ENCODE results near the gene ASB5. TPM values are rescaled to one million over a fixed set of nuclear protein-coding genes. Genes with fewer than 3 reads are reported as not detected.

Gene ASB5
- polyA plus RNA-seq, 1 donor (not counting 4 experiments of a cell fraction or from before 2014, with no cell fraction given): not detected

GRCh38 chr4:176210101-176210500 lies 58.9 kb downstream of the ASB5 start:
- no peaks in the 10 kb centered on the region for H3K9me1 ChIP-seq (ENCODE audit: control insufficient read depth, extremely low read depth, insufficient read depth, low read length)
- H3K27me3 ChIP-seq (ENCODE audit: control insufficient read depth, extremely low read depth, insufficient read depth, low read length): peaks cover 11% of the 10 kb centered on the region
- FAIRE-seq (no peak), DNase-seq (ENCODE audit: low read depth, low spot score) (no peak)
- no peak overlapping the region for H3K9ac ChIP-seq (ENCODE audit: control insufficient read depth, extremely low read depth, insufficient read depth, low read length)
- TF ChIP-seq CTCF (optimal IDR thresholded peaks at IDR 0.05 in 1 of 3, IDR thresholded peaks at IDR 0.05 in 1 of 3, conservative IDR thresholded peaks at IDR 0.05 in 1 of 3; ENCODE audit: extremely low read depth in 1 of 3, insufficient read depth in 2 of 3, low read length in 3 of 3) (no peak), EZH2 (IDR thresholded peaks at IDR 0.05; ENCODE audit: low read length) (no peak)
- no peak overlapping the region for H3K27ac ChIP-seq (ENCODE audit: control insufficient read depth, insufficient read depth, low read length)
- no peaks in the 10 kb centered on the region for H3K9me3 ChIP-seq (ENCODE audit: control insufficient read depth, low read depth, low read length)
- H3K4me2 ChIP-seq (ENCODE audit: control insufficient read depth, extremely low read depth, insufficient read depth, low read depth, low read length): no peak overlapping the region
- dilution Hi-C loops (cut with MboI; ENCODE audit: extremely low pct_ligation_motif_present, low sequenced_read_pairs): no loop called here
- no peak overlapping the region for H3K4me3 ChIP-seq (ENCODE audit: control insufficient read depth in 2 of 3, extremely low read depth in 1 of 3, insufficient read depth in 2 of 3, low read depth in 1 of 3, low read length in 3 of 3)
- H3K4me1 ChIP-seq (ENCODE audit: control insufficient read depth, extremely low read depth, insufficient read depth, low read length): no peaks in the 10 kb centered on the region
- no peaks in the 10 kb centered on the region for H3K36me3 ChIP-seq (ENCODE audit: control insufficient read depth in 2 of 2, extremely low read depth in 1 of 2, insufficient read depth in 2 of 2, low read length in 2 of 2)
- H3K79me2 ChIP-seq (ENCODE audit: control insufficient read depth, insufficient read depth, low read length): no peaks in the 10 kb centered on the region
- no peak overlapping the region for H2AFZ ChIP-seq (ENCODE audit: control insufficient read depth, low read length)
- H4K20me1 ChIP-seq (ENCODE audit: control insufficient read depth, extremely low read depth, insufficient read depth, low read length): no peaks in the 10 kb centered on the region

- H3K9ac ChIP-seq (ENCODE audit: control insufficient read depth, extremely low read depth, insufficient read depth, low read length): no peak overlapping the region
- H4K20me1 ChIP-seq (ENCODE audit: control insufficient read depth, extremely low read depth, insufficient read depth, low read length): no peaks in the 10 kb centered on the region
- no peaks in the 10 kb centered on the region for H3K36me3 ChIP-seq (ENCODE audit: control insufficient read depth in 2 of 2, extremely low read depth in 1 of 2, insufficient read depth in 2 of 2, low read length in 2 of 2)
- no peak overlapping the region for H3K4me2 ChIP-seq (ENCODE audit: control insufficient read depth, extremely low read depth, insufficient read depth, low read depth, low read length)
- dilution Hi-C loops (cut with MboI; ENCODE audit: extremely low pct_ligation_motif_present, low sequenced_read_pairs): no loop called here
- no peak for DNase-seq (ENCODE audit: low read depth, low spot score)
- H3K27me3 ChIP-seq (ENCODE audit: control insufficient read depth, extremely low read depth, insufficient read depth, low read length): peaks cover 11% of the 10 kb centered on the region
- H2AFZ ChIP-seq (ENCODE audit: control insufficient read depth, low read length): no peak overlapping the region
- no peaks in the 10 kb centered on the region for H3K4me1 ChIP-seq (ENCODE audit: control insufficient read depth, extremely low read depth, insufficient read depth, low read length)
- FAIRE-seq: no peak
- no peak for TF ChIP-seq EZH2 (IDR thresholded peaks at IDR 0.05; ENCODE audit: low read length)
- no peak for TF ChIP-seq CTCF (optimal IDR thresholded peaks at IDR 0.05 in 1 of 3, IDR thresholded peaks at IDR 0.05 in 1 of 3, conservative IDR thresholded peaks at IDR 0.05 in 1 of 3; ENCODE audit: extremely low read depth in 1 of 3, insufficient read depth in 2 of 3, low read length in 3 of 3)
- no peaks in the 10 kb centered on the region for H3K9me1 ChIP-seq (ENCODE audit: control insufficient read depth, extremely low read depth, insufficient read depth, low read length)
- H3K9me3 ChIP-seq (ENCODE audit: control insufficient read depth, low read depth, low read length): no peaks in the 10 kb centered on the region
- no peak overlapping the region for H3K27ac ChIP-seq (ENCODE audit: control insufficient read depth, insufficient read depth, low read length)
- H3K4me3 ChIP-seq (ENCODE audit: control insufficient read depth in 2 of 3, extremely low read depth in 1 of 3, insufficient read depth in 2 of 3, low read depth in 1 of 3, low read length in 3 of 3): no peak overlapping the region
- H3K79me2 ChIP-seq (ENCODE audit: control insufficient read depth, insufficient read depth, low read length): no peaks in the 10 kb centered on the region
Observed at GRCh38 chr4:176209535-176209934, 59.5 kb downstream of the ASB5 start.

Measured in keratinocyte (primary cell).